T-helper 17 cell (primary cell): ENCODE data around the gene ARHGAP42. TPM values are rescaled to one million over a fixed set of nuclear protein-coding genes. Genes with fewer than 3 reads are reported as not detected.

Experiments used
- ATAC-seq: fragments of 150-1000 bp; cut with Tn5 transposase; 2 replicates; pipeline ENCODE4 v1.10.0; 2021; ENCODE audit warnings: mild to moderate bottlenecking, moderate library complexity
- DNase-seq, 3 donors: peaks; one replicate each; pipeline versions ENCODE4 v3.0.0 to v3.0.0-alpha.2; 2020 to 2021
- H3K9me3 ChIP-seq: one replicate; pipeline ENCODE4 v1.7.0; 2013; ENCODE audit warnings: low read length, mild to moderate bottlenecking; ENCODE audit not compliant: control insufficient read depth, poor library complexity, severe bottlenecking
- H3K27ac Mint-ChIP-seq: one replicate; pipeline ENCODE4 v1.8.0; 2022; ENCODE audit warnings: mild to moderate bottlenecking, moderate library complexity, mixed read lengths
- H3K27me3 Mint-ChIP-seq: one replicate; pipeline ENCODE4 v1.8.0; 2022; ENCODE audit warnings: mixed read lengths
- H3K36me3 Mint-ChIP-seq: one replicate; pipeline ENCODE4 v1.8.0; 2022; ENCODE audit warnings: low read depth, mixed read lengths
- H3K4me1 Mint-ChIP-seq: one replicate; pipeline ENCODE4 v1.8.0; 2022; ENCODE audit warnings: mild to moderate bottlenecking, mixed read lengths
- H3K4me3 Mint-ChIP-seq: one replicate; pipeline ENCODE4 v1.8.0; 2022; ENCODE audit warnings: mild to moderate bottlenecking, moderate library complexity, mixed read lengths
- total RNA-seq, 4 donors: library from RNA in 2 of 4; stranded (reverse) in 2 of 4; gene quantifications; one replicate each; pipeline ENCODE4 v1.2.3 and lab custom pipeline; 2022 to 2026

The ARHGAP42 gene
- total RNA-seq, 2 donors from 2014 or later = 0.12 to 0.31 TPM

GRCh38 chr11:100760744-100761143, 73.7 kb downstream of the ARHGAP42 start:
- no peaks in the 10 kb centered on the region for H3K9me3 ChIP-seq
- H3K4me1 Mint-ChIP-seq = no peaks in the 10 kb centered on the region
- DNase-seq = no peak
- no peak overlapping the region for H3K4me3 Mint-ChIP-seq
- ATAC-seq = no peak
- no peaks in the 10 kb centered on the region for H3K27me3 Mint-ChIP-seq
- H3K36me3 Mint-ChIP-seq = no peaks in the 10 kb centered on the region
- no peak overlapping the region for H3K27ac Mint-ChIP-seq

DNA sequence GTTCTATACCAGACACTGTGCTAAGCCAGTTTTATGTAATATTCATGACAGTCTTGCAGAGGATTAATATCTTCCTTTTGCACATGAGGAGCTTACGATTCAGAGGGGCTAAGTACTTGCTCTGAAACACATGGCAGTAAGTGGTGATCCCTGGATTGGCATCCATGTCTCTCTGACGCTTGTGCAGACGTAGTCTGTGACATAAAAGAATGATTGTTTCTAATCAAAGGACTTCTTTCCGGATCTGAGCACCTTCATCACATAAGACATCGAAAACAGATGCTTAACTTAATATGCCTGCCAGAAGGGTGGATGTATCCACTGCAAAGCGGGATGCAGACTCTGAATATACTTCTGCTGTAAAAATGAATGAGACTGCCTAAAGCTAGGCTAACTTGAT, 74.8 kb downstream of the ARHGAP42 start:
- Mint-ChIP-seq H3K36me3 (no peaks in the 10 kb centered on the region), H3K4me1 (no peaks in the 10 kb centered on the region), H3K27me3 (no peaks in the 10 kb centered on the region), H3K27ac (no peak overlapping the region), H3K4me3 (no peak overlapping the region)
- H3K9me3 ChIP-seq = no peaks in the 10 kb centered on the region
- ATAC-seq = no peak
- DNase-seq = no peak

DNA sequence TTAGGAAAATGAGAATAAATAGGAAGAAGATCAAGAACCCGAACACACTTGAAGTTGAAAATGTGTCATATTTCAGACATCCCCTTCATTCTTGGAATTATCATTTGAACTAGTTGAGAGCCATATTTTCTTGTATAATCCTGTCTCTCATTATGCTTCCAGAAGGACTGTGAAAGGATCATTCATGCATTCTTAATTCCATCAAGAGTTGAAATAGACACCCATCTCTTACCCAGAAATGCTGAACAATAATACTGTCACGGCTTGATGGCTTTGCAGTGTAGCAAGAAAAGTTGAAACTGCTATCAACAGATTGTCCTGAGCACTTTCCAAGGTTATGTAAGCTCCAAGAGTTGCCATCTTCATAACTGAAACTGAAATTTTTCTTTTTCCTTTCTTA, 79.7 kb downstream of the ARHGAP42 start:
- ATAC-seq = no peak

DNA sequence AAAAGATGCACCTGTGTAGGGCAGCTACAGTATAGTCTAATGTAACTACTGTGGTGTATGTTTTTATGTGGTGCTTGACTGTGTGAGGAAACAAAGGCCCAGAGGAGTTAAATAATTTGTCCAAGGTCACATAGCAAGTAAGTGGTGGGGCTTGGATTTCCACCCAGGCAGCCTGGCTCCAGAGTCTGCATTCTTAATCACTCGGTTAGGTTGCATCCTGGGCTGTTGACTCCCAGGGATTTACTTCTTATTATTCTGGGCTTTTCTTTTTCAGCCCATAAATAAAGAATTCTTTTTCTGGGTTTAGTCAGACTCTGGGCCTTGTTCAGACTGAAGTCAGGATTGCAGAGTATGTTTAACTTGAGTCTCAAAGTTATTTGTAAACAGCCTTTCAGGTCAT, 82.1 kb downstream of the ARHGAP42 start:
- Mint-ChIP-seq H3K36me3 (no peaks in the 10 kb centered on the region), H3K4me3 (no peak overlapping the region), H3K27ac (no peak overlapping the region), H3K27me3 (no peaks in the 10 kb centered on the region), H3K4me1 (no peaks in the 10 kb centered on the region)
- no peaks in the 10 kb centered on the region for H3K9me3 ChIP-seq
- no peak for ATAC-seq
- DNase-seq = no peak

More for the DNA sequence above, 79.7 kb downstream of the ARHGAP42 start:
- H3K9me3 ChIP-seq = no peaks in the 10 kb centered on the region
- H3K36me3 Mint-ChIP-seq = no peaks in the 10 kb centered on the region
- no peak overlapping the region for H3K4me3 Mint-ChIP-seq
- H3K27ac Mint-ChIP-seq = no peak overlapping the region
- no peak for DNase-seq
- no peaks in the 10 kb centered on the region for H3K4me1 Mint-ChIP-seq
- H3K27me3 Mint-ChIP-seq = no peaks in the 10 kb centered on the region

DNA sequence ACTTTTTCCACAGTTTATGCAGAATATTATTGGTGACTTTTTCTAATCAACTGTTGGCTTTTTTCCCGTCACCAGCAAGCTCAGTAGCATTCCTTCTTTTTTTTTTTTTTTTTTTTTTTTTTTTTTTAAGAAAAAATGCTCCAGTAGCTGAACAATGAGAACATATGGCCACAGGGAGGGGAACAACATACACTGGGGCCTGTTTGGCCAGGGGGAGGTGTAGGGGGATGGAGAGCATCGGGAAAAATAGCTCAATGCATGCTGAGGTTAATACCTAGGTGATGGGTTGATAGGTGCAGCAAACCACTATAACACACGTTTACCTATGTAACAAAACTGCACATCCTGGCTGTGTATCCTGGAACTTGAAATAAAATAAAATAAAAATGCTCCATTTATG, 82.5 kb downstream of the ARHGAP42 start:
- Mint-ChIP-seq H3K27me3 (no peaks in the 10 kb centered on the region), H3K27ac (no peak overlapping the region), H3K4me1 (no peaks in the 10 kb centered on the region), H3K36me3 (no peaks in the 10 kb centered on the region), H3K4me3 (no peak overlapping the region)
- DNase-seq (no peak), ATAC-seq (no peak)
- no peaks in the 10 kb centered on the region for H3K9me3 ChIP-seq

- no peak for ATAC-seq
- H3K4me3 Mint-ChIP-seq = no peak overlapping the region
Observed at GRCh38 chr11:100774132-100774531, 87.0 kb downstream of the ARHGAP42 start.

GRCh38 chr11:100774859-100775258, 87.8 kb downstream of the ARHGAP42 start:
- Mint-ChIP-seq H3K27me3 (no peaks in the 10 kb centered on the region), H3K4me1 (no peaks in the 10 kb centered on the region), H3K36me3 (no peaks in the 10 kb centered on the region), H3K27ac (no peak overlapping the region), H3K4me3 (no peak overlapping the region)
- no peak for ATAC-seq
- H3K9me3 ChIP-seq = no peaks in the 10 kb centered on the region
- no peak for DNase-seq

More at GRCh38 chr11:100774132-100774531, 87.0 kb downstream of the ARHGAP42 start:
- no peak for DNase-seq
- Mint-ChIP-seq H3K27ac (no peak overlapping the region), H3K4me1 (no peaks in the 10 kb centered on the region), H3K27me3 (no peaks in the 10 kb centered on the region), H3K36me3 (no peaks in the 10 kb centered on the region)
- no peaks in the 10 kb centered on the region for H3K9me3 ChIP-seq

DNA sequence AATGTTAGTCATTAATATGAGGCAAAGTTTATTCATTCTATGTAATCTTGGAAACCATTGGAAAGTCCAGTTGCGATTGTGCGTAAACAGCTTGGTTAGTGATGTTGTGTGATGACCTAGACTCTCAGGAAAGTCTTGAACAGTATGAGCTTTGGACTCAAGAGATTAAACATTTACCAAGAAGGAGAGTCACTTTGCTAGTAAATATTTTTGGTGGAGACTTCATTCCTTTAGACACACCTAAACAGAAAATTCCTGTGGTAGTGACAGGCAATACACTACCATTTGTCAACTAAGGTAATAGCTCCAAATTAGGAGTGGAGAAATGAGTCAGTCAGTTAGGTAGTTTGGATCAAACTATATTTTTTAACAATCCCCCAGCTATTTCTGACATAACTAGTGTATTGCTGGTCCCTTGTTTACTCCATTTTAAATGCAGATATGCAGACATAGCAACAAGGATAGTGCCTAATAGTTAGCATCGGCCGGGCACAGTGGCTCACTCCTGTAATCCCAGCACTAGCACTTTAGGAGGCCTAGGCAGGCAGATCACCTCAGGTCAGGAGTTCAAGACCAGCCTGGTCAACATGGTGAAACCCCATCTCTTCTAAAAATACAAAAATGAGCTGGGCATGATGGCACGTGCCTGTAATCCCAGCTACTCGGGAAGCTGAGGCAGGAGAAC, 89.3 kb downstream of the ARHGAP42 start:
- Mint-ChIP-seq H3K4me1 (no peaks in the 10 kb centered on the region), H3K36me3 (no peaks in the 10 kb centered on the region), H3K27me3 (no peaks in the 10 kb centered on the region), H3K27ac (no peak overlapping the region), H3K4me3 (no peak overlapping the region)
- no peaks in the 10 kb centered on the region for H3K9me3 ChIP-seq
- ATAC-seq (no peak), DNase-seq (no peak)

GRCh38 chr11:100777103-100777502, 90.0 kb downstream of the ARHGAP42 start:
- Mint-ChIP-seq H3K27me3 (no peaks in the 10 kb centered on the region), H3K4me3 (no peak overlapping the region), H3K4me1 (no peaks in the 10 kb centered on the region), H3K27ac (no peak overlapping the region), H3K36me3 (no peaks in the 10 kb centered on the region)
- no peaks in the 10 kb centered on the region for H3K9me3 ChIP-seq
- DNase-seq (no peak), ATAC-seq (no peak)

DNA sequence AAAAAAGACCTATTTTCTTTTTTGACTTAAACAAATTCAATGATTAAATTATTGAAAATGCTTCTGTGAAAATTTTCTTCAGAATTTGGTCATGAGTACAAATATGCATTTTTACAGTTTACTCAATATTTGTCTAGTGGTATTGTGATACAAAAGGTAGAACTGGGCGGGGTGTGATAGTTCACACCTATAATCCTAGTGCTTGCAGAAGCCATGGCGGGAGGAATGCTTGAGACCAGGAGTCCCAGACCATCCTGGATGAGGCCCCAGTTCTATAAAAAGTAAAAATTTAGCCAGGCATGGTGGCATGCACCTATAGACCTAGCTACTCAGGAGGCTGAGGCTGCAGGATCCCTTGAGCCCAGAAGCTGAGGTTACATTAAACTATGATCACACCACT, 90.6 kb downstream of the ARHGAP42 start:
- Mint-ChIP-seq H3K4me1 (no peaks in the 10 kb centered on the region), H3K27me3 (no peaks in the 10 kb centered on the region), H3K4me3 (no peak overlapping the region), H3K36me3 (no peaks in the 10 kb centered on the region), H3K27ac (no peak overlapping the region)
- ATAC-seq = no peak
- H3K9me3 ChIP-seq = no peaks in the 10 kb centered on the region
- DNase-seq = no peak

DNA sequence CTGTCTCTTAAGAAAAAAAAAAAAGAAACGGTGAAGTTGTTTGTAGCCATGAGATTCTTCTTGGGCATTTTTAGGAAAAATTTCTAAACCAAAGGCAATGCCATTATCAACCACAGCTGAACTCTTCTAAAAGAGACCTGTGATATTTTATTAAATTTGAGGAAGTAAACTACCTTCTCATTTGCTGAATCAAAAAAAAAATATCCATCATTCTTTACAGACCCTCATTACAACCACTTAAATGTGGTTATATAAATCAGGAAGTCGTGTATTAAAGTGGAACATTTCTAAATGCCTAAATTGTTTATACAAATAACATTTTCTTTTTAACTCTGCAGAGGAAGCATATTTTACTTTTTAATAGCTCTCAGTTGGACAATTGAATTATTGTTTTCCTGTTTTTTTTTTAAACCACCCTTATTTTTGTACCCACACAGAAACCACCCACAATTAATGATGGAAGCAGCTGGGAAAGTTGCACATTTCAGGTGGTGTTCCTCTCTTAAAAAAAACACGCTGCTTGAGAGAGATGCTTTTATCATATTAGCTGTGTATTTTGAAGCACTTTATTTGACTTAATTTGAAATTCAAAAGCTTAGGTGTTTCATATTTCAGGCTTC, 91.2 kb downstream of the ARHGAP42 start:
- no peak overlapping the region for H3K27ac Mint-ChIP-seq

GRCh38 chr11:100780470-100780869, 93.4 kb downstream of the ARHGAP42 start:
- Mint-ChIP-seq H3K4me1 (no peaks in the 10 kb centered on the region), H3K36me3 (no peaks in the 10 kb centered on the region), H3K27ac (no peak overlapping the region), H3K4me3 (no peak overlapping the region), H3K27me3 (no peaks in the 10 kb centered on the region)
- no peak for DNase-seq
- H3K9me3 ChIP-seq = no peaks in the 10 kb centered on the region
- no peak for ATAC-seq

More for the DNA sequence above, 91.2 kb downstream of the ARHGAP42 start:
- Mint-ChIP-seq H3K4me1 (no peaks in the 10 kb centered on the region), H3K36me3 (no peaks in the 10 kb centered on the region), H3K27me3 (no peaks in the 10 kb centered on the region), H3K4me3 (no peak overlapping the region)
- no peaks in the 10 kb centered on the region for H3K9me3 ChIP-seq
- no peak for ATAC-seq
- no peak for DNase-seq

DNA sequence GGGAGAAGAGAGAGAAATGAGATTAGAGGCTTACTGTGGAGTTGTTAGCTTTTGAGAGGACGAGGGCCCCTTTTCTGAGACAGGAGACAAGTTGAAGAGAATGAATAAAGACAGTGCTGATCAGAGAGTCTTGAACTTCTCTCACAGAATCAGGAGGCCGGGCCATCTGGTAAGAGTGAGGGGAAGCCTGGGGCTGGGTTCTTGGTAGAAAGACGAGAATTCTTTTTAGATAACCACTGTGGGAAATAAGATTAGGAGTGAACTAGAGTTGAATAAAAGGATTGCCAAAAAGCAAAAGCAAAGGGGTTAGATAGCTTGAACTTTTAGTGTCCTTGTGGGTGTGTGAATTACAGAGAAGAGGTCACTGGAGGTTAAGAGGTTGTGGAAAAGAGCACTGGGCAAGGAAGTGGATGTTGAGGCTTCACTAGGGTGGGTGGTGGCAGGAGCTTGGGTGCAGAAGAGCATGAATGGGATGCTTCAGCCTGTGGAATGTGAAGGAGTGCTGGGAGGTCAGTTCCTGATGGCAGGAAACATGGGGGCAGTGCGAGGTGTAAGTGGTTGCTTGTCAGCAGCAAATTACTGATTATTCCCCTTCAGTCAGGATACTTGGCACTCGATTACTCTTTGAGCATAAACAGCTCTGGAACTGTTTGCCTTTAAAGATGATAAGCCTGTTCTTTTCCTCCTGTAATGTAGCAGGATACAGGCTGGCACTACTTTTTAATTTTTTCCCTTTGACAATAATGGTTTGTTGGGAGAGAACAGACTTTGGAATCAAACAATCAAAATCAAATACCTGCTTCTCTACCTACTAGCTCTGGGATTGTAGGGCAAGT, 98.3 kb downstream of the ARHGAP42 start:
- H3K27ac Mint-ChIP-seq = no peak overlapping the region
- DNase-seq (no peak), ATAC-seq (no peak)
- H3K9me3 ChIP-seq = no peaks in the 10 kb centered on the region
- no peaks in the 10 kb centered on the region for H3K4me1 Mint-ChIP-seq
- no peaks in the 10 kb centered on the region for H3K36me3 Mint-ChIP-seq
- no peaks in the 10 kb centered on the region for H3K27me3 Mint-ChIP-seq
- H3K4me3 Mint-ChIP-seq = no peak overlapping the region
